Mesenchymal stem cell (in vitro differentiated cells and primary cell): ENCODE measurements around the gene SNX27.
"Not testable (repeated sequence)": the region's sequence is repeated elsewhere in the genome, so short reads cannot be mapped to it uniquely, and the experiment has no call there.

ENCODE experiments used
- DNase-seq: peaks from one replicate; pipeline ENCODE4 v3.0.0-alpha.2; 2013
- H2AFZ ChIP-seq: one replicate; pipeline ENCODE4 v1.6.1; 2013; ENCODE audit warnings: low read depth, mild to moderate bottlenecking, control low read depth, inconsistent platforms, low read length, moderate library complexity
- H2AK5ac ChIP-seq: 2 replicates; pipeline ENCODE4 v1.6.1; 2013; ENCODE audit warnings: low read length, moderate library complexity, mild to moderate bottlenecking, inconsistent platforms; ENCODE audit not compliant: severe bottlenecking
- H2BK120ac ChIP-seq: one replicate; pipeline ENCODE4 v1.6.1; 2013; ENCODE audit warnings: low read depth, mild to moderate bottlenecking, inconsistent platforms, low read length, moderate library complexity
- H2BK12ac ChIP-seq, 2 experiments: one replicate each; pipeline ENCODE4 v1.6.1; 2013; ENCODE audit warnings: inconsistent platforms in 2 of 2, low read length in 2 of 2, mild to moderate bottlenecking in 2 of 2, moderate library complexity in 2 of 2, control low read depth in 1 of 2
- H2BK15ac ChIP-seq: one replicate; pipeline ENCODE4 v1.6.1; 2013; ENCODE audit warnings: mild to moderate bottlenecking, low read depth, inconsistent platforms; ENCODE audit not compliant: poor library complexity, severe bottlenecking
- H2BK5ac ChIP-seq: 2 replicates; pipeline ENCODE4 v1.6.1; 2013; ENCODE audit warnings: low read depth, mild to moderate bottlenecking, low read length, control low read depth, inconsistent platforms; ENCODE audit not compliant: poor library complexity, severe bottlenecking
- H3K14ac ChIP-seq, 2 experiments: one replicate each; pipeline ENCODE4 v1.6.1; 2013; ENCODE audit warnings: inconsistent platforms in 2 of 2, low read length in 2 of 2, control low read depth in 1 of 2, mild to moderate bottlenecking in 1 of 2, moderate library complexity in 1 of 2
- H3K18ac ChIP-seq, 2 experiments: one replicate each; pipeline ENCODE4 v1.6.1; 2013; ENCODE audit warnings: inconsistent platforms in 2 of 2, low read length in 2 of 2, control low read depth in 1 of 2, low read depth in 1 of 2, mild to moderate bottlenecking in 1 of 2
- H3K23ac ChIP-seq, 2 experiments: one replicate each; pipeline ENCODE4 v1.6.1; 2013; ENCODE audit warnings: inconsistent platforms in 2 of 2, low read length in 2 of 2, mild to moderate bottlenecking in 2 of 2, moderate library complexity in 2 of 2, control low read depth in 1 of 2
- H3K27ac ChIP-seq: 2 replicates; pipeline ENCODE4 v1.5.1; 2013; ENCODE audit warnings: mild to moderate bottlenecking, moderate library complexity, low read length, control low read depth, inconsistent platforms; ENCODE audit not compliant: poor library complexity, severe bottlenecking
- H3K27me3 ChIP-seq, 2 experiments: 2 replicates each; pipeline versions ENCODE4 v1.6.1 to v1.7.0; 2013; ENCODE audit warnings: low read length in 2 of 2, mild to moderate bottlenecking in 2 of 2, moderate library complexity in 2 of 2, control low read depth in 1 of 2, inconsistent platforms in 1 of 2; ENCODE audit not compliant: control insufficient read depth in 1 of 2, insufficient read depth in 1 of 2
- H3K36me3 ChIP-seq, 2 experiments: 2 replicates each; pipeline versions ENCODE4 v1.6.1 to v1.7.0; 2013; ENCODE audit warnings: low read length in 2 of 2, control low read depth in 1 of 2, inconsistent platforms in 1 of 2, low read depth in 1 of 2, mild to moderate bottlenecking in 1 of 2; ENCODE audit not compliant: insufficient read depth in 2 of 2, control insufficient read depth in 1 of 2
- H3K4ac ChIP-seq, 2 experiments: one replicate each; pipeline ENCODE4 v1.6.1; 2013; ENCODE audit warnings: inconsistent platforms in 2 of 2, low read length in 2 of 2, mild to moderate bottlenecking in 2 of 2, moderate library complexity in 2 of 2, control low read depth in 1 of 2, low read depth in 1 of 2
- H3K4me1 ChIP-seq: 2 replicates; pipeline ENCODE4 v1.6.1; 2013; ENCODE audit warnings: low read depth, low read length, control low read depth; ENCODE audit not compliant: control insufficient read depth, insufficient read depth
- H3K4me2 ChIP-seq: 2 replicates; pipeline ENCODE4 v1.6.1; 2013; ENCODE audit warnings: low read length, mild to moderate bottlenecking, inconsistent platforms; ENCODE audit not compliant: poor library complexity, severe bottlenecking
- H3K4me3 ChIP-seq, 2 experiments: 2 replicates each; pipeline versions ENCODE4 v1.5.1 to v1.7.0; 2013; ENCODE audit warnings: low read length in 2 of 2, mild to moderate bottlenecking in 2 of 2, control low read depth in 1 of 2, low read depth in 1 of 2; ENCODE audit not compliant: insufficient read depth in 1 of 2
- H3K79me1 ChIP-seq: replicated peaks from 2 replicates; pipeline ENCODE4 v1.6.1; 2013; ENCODE audit warnings: mild to moderate bottlenecking, control low read depth, low read length, inconsistent platforms; ENCODE audit not compliant: poor library complexity, severe bottlenecking
- H3K9ac ChIP-seq: 2 replicates; pipeline ENCODE4 v1.7.0; 2013; ENCODE audit warnings: mild to moderate bottlenecking, low read length, moderate library complexity
- H3K9me3 ChIP-seq: 2 replicates; pipeline ENCODE4 v1.7.0; 2013; ENCODE audit warnings: mild to moderate bottlenecking, low read length; ENCODE audit not compliant: control insufficient read depth
- H4K8ac ChIP-seq: one replicate; pipeline ENCODE4 v1.6.1; 2013; ENCODE audit warnings: inconsistent platforms, mild to moderate bottlenecking, low read length, moderate library complexity
- H4K91ac ChIP-seq: one replicate; pipeline ENCODE4 v1.6.1; 2013; ENCODE audit warnings: mild to moderate bottlenecking, low read length, inconsistent platforms
- WGBS: methylation state at CpG from one replicate; pipeline ENCODE4 v1.1.7; 2013; ENCODE audit warnings: mixed read lengths; 5-methylcytosine and 5-hydroxymethylcytosine counted together

The SNX27 gene

GRCh38 chr1:151602550-151602949 lies 9.3 kb upstream of the SNX27 start:
- not testable (repeated sequence) for H2AK5ac ChIP-seq, H3K4ac ChIP-seq, DNase-seq, H3K18ac ChIP-seq, H3K36me3 ChIP-seq, H3K27me3 ChIP-seq, H3K79me1 ChIP-seq, H3K4me2 ChIP-seq, H2BK12ac ChIP-seq, H2BK5ac ChIP-seq, H2BK120ac ChIP-seq, H3K27ac ChIP-seq, H3K23ac ChIP-seq, H4K8ac ChIP-seq, H3K9me3 ChIP-seq, H3K14ac ChIP-seq, H3K9ac ChIP-seq, H3K4me1 ChIP-seq, H4K91ac ChIP-seq, H3K4me3 ChIP-seq, H2BK15ac ChIP-seq, H2AFZ ChIP-seq
- 95% methylated on average over 5 of the region's 5 CpGs for WGBS

DNA sequence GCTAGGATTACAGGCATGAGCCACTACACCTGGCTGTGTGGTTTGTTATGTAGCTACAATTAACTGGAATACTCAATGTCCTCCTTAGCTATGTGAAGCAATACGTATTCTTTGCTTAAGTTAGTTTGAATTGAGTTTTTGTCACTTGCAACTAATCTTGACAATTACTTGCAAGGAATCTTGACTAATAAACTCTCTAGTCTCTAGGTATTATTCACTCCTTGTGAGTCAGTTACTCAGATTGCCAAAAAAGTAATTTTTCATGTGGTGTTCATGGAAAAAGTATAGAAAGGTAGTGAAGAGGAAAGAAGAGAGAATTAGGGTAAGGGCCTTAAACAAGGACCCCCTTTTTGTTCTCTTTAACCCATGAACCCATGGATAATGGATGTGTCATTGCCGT lies 7.6 kb upstream of the SNX27 start:
- Histone ChIP-seq H3K9me3 (no peaks in the 10 kb centered on the region), H3K14ac (no peak overlapping the region), H2BK15ac (no peak overlapping the region), H2AFZ (no peak overlapping the region), H3K4me2 (no peak overlapping the region), H4K91ac (no peak overlapping the region), H2BK120ac (no peak overlapping the region), H2BK12ac (no peak overlapping the region), H3K27me3 (no peaks in the 10 kb centered on the region), H3K4me1 (peaks cover 2% of the 10 kb centered on the region), H2AK5ac (no peak overlapping the region), H3K36me3 (no peaks in the 10 kb centered on the region), H4K8ac (no peak overlapping the region), H3K23ac (no peak overlapping the region), H3K9ac (no peak overlapping the region), H3K18ac (no peak overlapping the region), H2BK5ac (no peak overlapping the region), H3K79me1 (no peaks in the 10 kb centered on the region), H3K27ac (no peak overlapping the region), H3K4me3 (no peak overlapping the region), H3K4ac (no peak overlapping the region)
- WGBS = 93% methylated on average over 1 of the region's 2 CpGs
- DNase-seq = no peak

DNA sequence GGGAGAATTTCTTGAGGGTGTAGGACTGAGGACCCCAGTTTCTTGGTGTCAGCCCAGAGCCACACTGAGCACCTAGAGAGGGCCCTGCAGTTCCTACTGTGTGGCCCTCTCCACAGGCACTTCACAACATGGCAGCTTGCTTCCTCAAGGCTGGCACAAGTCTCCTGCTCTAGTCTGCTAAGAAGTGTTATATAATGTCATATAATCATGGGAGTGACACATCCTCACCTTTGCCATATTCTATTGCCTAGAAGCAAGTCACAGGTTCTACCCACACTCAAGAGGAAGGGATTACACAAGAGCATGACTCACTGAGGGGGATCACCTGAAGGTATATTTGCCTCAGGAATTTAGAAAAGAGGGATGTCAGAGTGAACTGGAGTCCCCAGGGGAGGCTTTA lies 5.5 kb upstream of the SNX27 start:
- no peak overlapping the region for H3K4me2 ChIP-seq
- no peaks in the 10 kb centered on the region for H3K9me3 ChIP-seq
- H3K4me1 ChIP-seq = peaks cover 2% of the 10 kb centered on the region
- no peak overlapping the region for H2BK5ac ChIP-seq
- no peak overlapping the region for H3K9ac ChIP-seq
- no peak overlapping the region for H3K4me3 ChIP-seq
- DNase-seq = no peak
- no peak overlapping the region for H2AK5ac ChIP-seq
- no peak overlapping the region for H3K23ac ChIP-seq
- H4K91ac ChIP-seq = no peak overlapping the region
- no peak overlapping the region for H4K8ac ChIP-seq
- no peak overlapping the region for H3K14ac ChIP-seq
- no peak overlapping the region for H3K18ac ChIP-seq
- no peaks in the 10 kb centered on the region for H3K27me3 ChIP-seq
- H3K27ac ChIP-seq = no peak overlapping the region
- H2BK120ac ChIP-seq = no peak overlapping the region
- no peak overlapping the region for H3K4ac ChIP-seq
- H2BK12ac ChIP-seq = no peak overlapping the region
- H2BK15ac ChIP-seq = no peak overlapping the region
- H3K79me1 ChIP-seq = no peaks in the 10 kb centered on the region
- H3K36me3 ChIP-seq = no peaks in the 10 kb centered on the region
- H2AFZ ChIP-seq = no peak overlapping the region

DNA sequence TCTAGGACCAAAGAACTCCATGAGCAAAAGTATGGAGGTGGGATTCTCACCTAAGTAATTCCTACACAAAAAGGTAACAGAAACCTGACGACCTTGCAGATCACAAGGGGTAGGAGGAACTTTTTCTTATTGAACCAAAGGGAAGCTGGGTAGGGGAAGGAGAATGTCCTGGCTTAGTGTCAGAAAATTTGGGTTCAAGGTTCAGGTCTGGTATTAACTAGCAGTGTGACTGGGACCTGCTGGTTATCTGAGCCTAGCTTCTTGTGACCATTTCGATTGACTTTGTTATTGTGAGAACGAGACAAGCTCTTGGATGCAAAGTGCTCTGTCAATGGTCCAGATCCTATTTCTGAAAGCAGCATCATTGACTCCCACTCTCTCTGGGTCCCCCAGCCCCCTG lies 5.0 kb upstream of the SNX27 start:
- H3K4me3 ChIP-seq = no peak overlapping the region
- no peaks in the 10 kb centered on the region for H3K27me3 ChIP-seq
- H3K79me1 ChIP-seq = no peaks in the 10 kb centered on the region
- no peak overlapping the region for H3K4ac ChIP-seq
- no peak overlapping the region for H2AFZ ChIP-seq
- H3K4me1 ChIP-seq = peaks cover 2% of the 10 kb centered on the region
- no peaks in the 10 kb centered on the region for H3K36me3 ChIP-seq
- H3K18ac ChIP-seq = no peak overlapping the region
- WGBS = 92% methylated on average over 3 of the region's 3 CpGs
- no peak overlapping the region for H2BK120ac ChIP-seq
- H3K4me2 ChIP-seq = no peak overlapping the region
- H2BK5ac ChIP-seq = no peak overlapping the region
- H3K9ac ChIP-seq = no peak overlapping the region
- no peak overlapping the region for H3K14ac ChIP-seq
- H2AK5ac ChIP-seq = no peak overlapping the region
- no peak for DNase-seq
- no peaks in the 10 kb centered on the region for H3K9me3 ChIP-seq
- no peak overlapping the region for H3K23ac ChIP-seq
- H4K91ac ChIP-seq = no peak overlapping the region
- H2BK15ac ChIP-seq = no peak overlapping the region
- H2BK12ac ChIP-seq = no peak overlapping the region
- H3K27ac ChIP-seq = no peak overlapping the region
- H4K8ac ChIP-seq = no peak overlapping the region
